22Rv1 (cell line): ENCODE data around the gene ZNF274.

Experiments used
- ZFX ChIP-seq: fragments of 450-650 bp; IDR thresholded peaks from 2 replicates; pipeline ENCODE4 v1.6.1; 2017; ENCODE audit warnings: antibody characterized with exemption, borderline replicate concordance
- TF ChIP-seq, protein P1 (sequence below): fragments of 450-650 bp; IDR thresholded peaks from 2 replicates; pipeline ENCODE4 v1.5.1; 2017; ENCODE audit warnings: mild to moderate bottlenecking

DNA sequence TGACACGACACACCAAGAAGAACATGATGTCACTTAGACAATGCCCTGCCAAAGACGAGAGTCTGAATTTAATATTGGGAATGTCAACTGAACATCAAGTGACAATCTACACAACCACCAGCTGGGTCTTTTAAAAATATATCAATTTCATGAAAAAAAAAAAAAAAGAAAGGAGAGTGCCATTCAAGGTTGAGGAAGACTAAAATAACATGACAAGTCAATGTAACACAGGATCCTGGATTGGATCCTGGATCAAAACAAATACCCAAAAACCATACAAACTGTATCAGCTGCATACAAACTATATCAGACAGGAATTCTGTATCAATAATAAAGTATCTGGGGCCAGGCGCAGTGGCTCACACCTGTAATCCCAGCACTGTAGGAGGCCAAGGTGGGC is 37.0 kb upstream of the ZNF274 start:
- TF ChIP-seq, protein P1, sequence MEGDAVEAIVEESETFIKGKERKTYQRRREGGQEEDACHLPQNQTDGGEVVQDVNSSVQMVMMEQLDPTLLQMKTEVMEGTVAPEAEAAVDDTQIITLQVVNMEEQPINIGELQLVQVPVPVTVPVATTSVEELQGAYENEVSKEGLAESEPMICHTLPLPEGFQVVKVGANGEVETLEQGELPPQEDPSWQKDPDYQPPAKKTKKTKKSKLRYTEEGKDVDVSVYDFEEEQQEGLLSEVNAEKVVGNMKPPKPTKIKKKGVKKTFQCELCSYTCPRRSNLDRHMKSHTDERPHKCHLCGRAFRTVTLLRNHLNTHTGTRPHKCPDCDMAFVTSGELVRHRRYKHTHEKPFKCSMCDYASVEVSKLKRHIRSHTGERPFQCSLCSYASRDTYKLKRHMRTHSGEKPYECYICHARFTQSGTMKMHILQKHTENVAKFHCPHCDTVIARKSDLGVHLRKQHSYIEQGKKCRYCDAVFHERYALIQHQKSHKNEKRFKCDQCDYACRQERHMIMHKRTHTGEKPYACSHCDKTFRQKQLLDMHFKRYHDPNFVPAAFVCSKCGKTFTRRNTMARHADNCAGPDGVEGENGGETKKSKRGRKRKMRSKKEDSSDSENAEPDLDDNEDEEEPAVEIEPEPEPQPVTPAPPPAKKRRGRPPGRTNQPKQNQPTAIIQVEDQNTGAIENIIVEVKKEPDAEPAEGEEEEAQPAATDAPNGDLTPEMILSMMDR, result no peak
- TF ChIP-seq ZFX, result no peak
